DOHH2 (cell line): ENCODE results near the gene USP49.

Experiments used
- CTCF ChIP-seq: fragments of 200-600 bp; sonication (generic); IDR thresholded peaks from one replicate; pipeline ENCODE4 v1.5.1; 2014; ENCODE audit warnings: antibody characterized with exemption, mild to moderate bottlenecking, low read depth, low read length; ENCODE audit not compliant: poor library complexity, severe bottlenecking
- EZH2phosphoT487 ChIP-seq: fragments of 200-600 bp; sonication (generic); IDR thresholded peaks from 2 replicates; pipeline ENCODE4 v1.6.1; 2017; ENCODE audit warnings: borderline replicate concordance, mild to moderate bottlenecking, antibody characterized with exemption, low read length, moderate library complexity, mixed read lengths

GRCh38 chr6:41940759-41941279, 45.6 kb upstream of the USP49 start:
- TF ChIP-seq CTCF (no peak), EZH2phosphoT487 (no peak)
